Neuronal stem cell (in vitro differentiated cells): ENCODE measurements around the gene ZNF398.

ENCODE experiments used
- DNase-seq: peaks from one replicate; pipeline ENCODE4 v3.0.0-alpha.2; 2013; ENCODE audit warnings: low spot score
- H2AFZ ChIP-seq: one replicate; pipeline ENCODE4 v1.6.1; 2013; ENCODE audit warnings: mild to moderate bottlenecking, low read length, inconsistent platforms
- H2AK5ac ChIP-seq: 2 replicates; pipeline ENCODE4 v1.6.1; 2013; ENCODE audit warnings: low read depth, mild to moderate bottlenecking, inconsistent platforms, low read length, moderate library complexity, mixed read lengths
- H2BK120ac ChIP-seq: 2 replicates; pipeline ENCODE4 v1.6.1; 2013; ENCODE audit warnings: low read depth, mild to moderate bottlenecking, inconsistent platforms, low read length, moderate library complexity, mixed read lengths
- H2BK12ac ChIP-seq: one replicate; pipeline ENCODE4 v1.6.1; 2013; ENCODE audit warnings: low read length, inconsistent platforms
- H2BK15ac ChIP-seq: 2 replicates; pipeline ENCODE4 v1.6.1; 2013; ENCODE audit warnings: mild to moderate bottlenecking, low read length, inconsistent platforms, mixed read lengths
- H2BK5ac ChIP-seq: one replicate; pipeline ENCODE4 v1.6.1; 2013; ENCODE audit warnings: inconsistent platforms, mild to moderate bottlenecking, low read length, moderate library complexity
- H3K14ac ChIP-seq: one replicate; pipeline ENCODE4 v1.6.1; 2013; ENCODE audit warnings: low read length, inconsistent platforms
- H3K18ac ChIP-seq: 2 replicates; pipeline ENCODE4 v1.6.1; 2013; ENCODE audit warnings: low read length, inconsistent platforms
- H3K23ac ChIP-seq: 2 replicates; pipeline ENCODE4 v1.6.1; 2013; ENCODE audit warnings: low read depth, mild to moderate bottlenecking, mixed read lengths, low read length, inconsistent platforms; ENCODE audit not compliant: poor library complexity
- H3K27ac ChIP-seq: replicated peaks from 3 replicates; pipeline ENCODE4 v1.5.1; 2013; ENCODE audit warnings: low read length, inconsistent platforms
- H3K27me3 ChIP-seq, 3 experiments: 2 replicates each; pipeline ENCODE4 v1.6.1; 2013; ENCODE audit warnings: low read length in 3 of 3, mild to moderate bottlenecking in 2 of 3, inconsistent platforms in 1 of 3, low read depth in 1 of 3, mixed read lengths in 1 of 3, moderate library complexity in 1 of 3; ENCODE audit not compliant: control insufficient read depth in 3 of 3, insufficient read depth in 3 of 3
- H3K36me3 ChIP-seq, 2 donors: replicated peaks in 1 of 2; 2 replicates each; pipeline ENCODE4 v1.6.1; 2013; ENCODE audit warnings: low read length in 2 of 2; ENCODE audit not compliant: control insufficient read depth in 2 of 2, insufficient read depth in 2 of 2
- H3K4ac ChIP-seq: 2 replicates; pipeline ENCODE4 v1.6.1; 2013; ENCODE audit warnings: inconsistent platforms, mild to moderate bottlenecking, low read length, moderate library complexity
- H3K4me1 ChIP-seq, 2 donors: 1 replicate in 1 of 2; 2 replicates in 1 of 2; pipeline ENCODE4 v1.6.1; 2013; ENCODE audit warnings: low read length in 2 of 2, low read depth in 1 of 2; ENCODE audit not compliant: control insufficient read depth in 2 of 2, insufficient read depth in 1 of 2
- H3K4me2 ChIP-seq: one replicate; pipeline ENCODE4 v1.6.1; 2013; ENCODE audit warnings: mild to moderate bottlenecking, low read length, inconsistent platforms; ENCODE audit not compliant: insufficient read depth, poor library complexity, severe bottlenecking
- H3K4me3 ChIP-seq, 2 donors: 2 replicates each; pipeline ENCODE4 v1.5.1; 2013; ENCODE audit warnings: low read length in 2 of 2, mild to moderate bottlenecking in 2 of 2, inconsistent platforms in 1 of 2, moderate library complexity in 1 of 2
- H3K79me1 ChIP-seq: one replicate; pipeline ENCODE4 v1.6.1; 2013; ENCODE audit warnings: low read depth, mild to moderate bottlenecking, inconsistent platforms, low read length, moderate library complexity
- H3K9ac ChIP-seq: one replicate; pipeline ENCODE4 v1.6.1; 2013; ENCODE audit warnings: mild to moderate bottlenecking, low read depth, low read length, inconsistent platforms; ENCODE audit not compliant: poor library complexity
- H3K9me3 ChIP-seq, 2 donors: replicated peaks in 1 of 2; 2 replicates each; pipeline versions ENCODE3 to v1.6.1; 2013; ENCODE audit warnings: low read length in 2 of 2, mild to moderate bottlenecking in 2 of 2, inconsistent platforms in 1 of 2, low read depth in 1 of 2, mixed read lengths in 1 of 2, moderate library complexity in 1 of 2; ENCODE audit not compliant: control insufficient read depth in 2 of 2, insufficient read depth in 1 of 2
- H4K8ac ChIP-seq: one replicate; pipeline ENCODE4 v1.6.1; 2013; ENCODE audit warnings: low read depth, mild to moderate bottlenecking, inconsistent platforms, low read length, moderate library complexity
- H4K91ac ChIP-seq: one replicate; pipeline ENCODE4 v1.6.1; 2013; ENCODE audit warnings: low read length, low read depth, mild to moderate bottlenecking, inconsistent platforms; ENCODE audit not compliant: poor library complexity
- WGBS, 2 donors: extraction: QIAGEN DNeasy Blood & Tissue Kit; methylation state at CpG; one replicate each; pipeline ENCODE4 v1.1.7; 2013; ENCODE audit warnings: missing lambda C conversion rate in 2 of 2, mixed read lengths in 1 of 2; ENCODE audit not compliant: insufficient read length in 2 of 2, insufficient replicate concordance in 1 of 2; ENCODE audit errors: extremely low coverage in 2 of 2; 5-methylcytosine and 5-hydroxymethylcytosine counted together

ZNF398 gene

DNA sequence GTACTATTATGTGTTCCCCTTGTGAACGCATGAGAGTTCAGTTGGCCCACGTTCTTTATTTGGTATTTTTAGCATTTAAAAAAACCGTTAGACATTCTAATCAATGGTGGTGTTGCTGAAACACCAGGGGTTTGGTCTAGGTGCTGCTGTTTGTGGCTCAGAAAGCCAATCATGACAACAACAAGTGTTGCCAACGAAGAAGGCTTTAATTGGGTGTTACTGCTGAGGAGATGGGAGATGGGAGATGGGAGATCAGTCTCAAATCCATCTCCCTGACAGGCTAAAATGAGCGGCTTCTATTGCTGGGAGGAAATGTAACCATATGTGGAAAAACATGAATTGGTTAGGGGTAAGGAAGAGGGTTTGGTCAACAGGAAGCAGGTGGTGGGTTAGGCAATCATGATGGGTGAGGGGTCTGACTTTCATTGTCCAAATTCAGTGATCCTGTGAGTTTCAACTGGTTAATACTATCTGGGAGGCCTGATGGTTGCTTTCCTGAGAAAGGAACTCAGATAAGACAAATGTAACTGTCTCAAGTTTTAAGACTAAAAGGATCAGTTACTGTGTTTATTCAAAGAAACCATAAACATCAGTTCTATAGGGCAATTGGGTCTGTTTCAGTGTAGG lies 16.6 kb upstream of the ZNF398 start:
- peaks cover 3% of the 10 kb centered on the region in 2 donors for H3K4me1 ChIP-seq
- H3K9ac ChIP-seq, result no peak overlapping the region
- H3K4me2 ChIP-seq, result no peak overlapping the region
- no peak overlapping the region for H3K4me3 ChIP-seq
- H3K9me3 ChIP-seq, result peaks cover 4 to 14% of the 10 kb centered on the region in 2 donors
- H2AFZ ChIP-seq, result no peak overlapping the region
- no peak overlapping the region for H2AK5ac ChIP-seq
- no peaks in the 10 kb centered on the region for H3K27me3 ChIP-seq
- WGBS, 2 donors, result no CpG with 5 or more reads among the region's 5 CpGs
- H3K23ac ChIP-seq, result no peak overlapping the region
- no peak overlapping the region for H4K8ac ChIP-seq
- peaks cover 4 to 51% of the 10 kb centered on the region in 2 donors for H3K36me3 ChIP-seq
- DNase-seq, result no peak
- H2BK120ac ChIP-seq, result no peak overlapping the region
- H4K91ac ChIP-seq, result no peak overlapping the region
- no peak overlapping the region for H2BK12ac ChIP-seq
- H3K4ac ChIP-seq, result no peak overlapping the region
- no peak overlapping the region for H3K27ac ChIP-seq
- no peak overlapping the region for H3K18ac ChIP-seq
- peaks cover 8% of the 10 kb centered on the region for H3K79me1 ChIP-seq
- H3K14ac ChIP-seq, result no peak overlapping the region
- H2BK15ac ChIP-seq, result no peak overlapping the region
- no peak overlapping the region for H2BK5ac ChIP-seq

DNA sequence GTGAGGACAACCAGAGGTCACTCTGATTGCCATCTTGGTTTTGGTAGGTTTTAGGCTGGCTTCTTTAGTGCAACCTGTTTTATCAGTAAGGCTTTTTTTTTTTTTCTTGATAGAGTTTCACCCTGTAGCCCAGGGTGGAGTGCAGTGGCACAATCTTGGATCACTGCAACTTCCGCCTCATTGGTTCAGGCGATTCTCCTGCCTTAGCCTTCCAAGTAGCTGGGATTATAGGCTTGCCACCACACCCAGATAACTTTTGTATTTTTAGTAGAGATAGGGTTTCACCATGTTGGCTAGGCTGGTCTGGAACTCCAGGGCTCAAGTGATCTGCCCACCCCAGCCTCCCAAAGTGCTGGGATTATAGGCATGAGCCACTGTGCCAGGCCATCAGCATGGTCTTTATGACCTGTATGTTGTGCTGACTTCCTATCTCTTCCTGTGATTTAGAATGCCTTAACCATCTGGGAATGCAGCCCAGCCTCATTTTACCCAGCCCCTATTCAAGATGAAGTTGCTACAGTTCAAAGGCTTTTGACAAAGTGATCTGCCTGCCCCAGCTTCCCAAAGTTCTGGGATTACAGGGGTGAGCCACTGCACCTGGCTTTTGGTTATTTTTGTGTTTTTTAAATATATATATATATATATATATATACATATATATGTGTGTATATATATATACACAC lies 14.1 kb upstream of the ZNF398 start:
- Histone ChIP-seq H3K27ac (no peak overlapping the region), H4K8ac (no peak overlapping the region), H3K4me3 (no peak overlapping the region), H2BK120ac (no peak overlapping the region), H3K9me3 (peaks cover 4 to 14% of the 10 kb centered on the region in 2 donors), H3K23ac (no peak overlapping the region), H3K79me1 (peaks cover 2% of the 10 kb centered on the region), H3K4ac (no peak overlapping the region), H2BK12ac (no peak overlapping the region), H3K36me3 (peaks cover 4 to 51% of the 10 kb centered on the region in 2 donors), H3K18ac (no peak overlapping the region), H2BK5ac (no peak overlapping the region), H3K4me1 (peaks cover 0 to 1% of the 10 kb centered on the region in 2 donors), H2BK15ac (no peak overlapping the region), H3K4me2 (no peak overlapping the region), H3K27me3 (no peaks in the 10 kb centered on the region), H3K9ac (no peak overlapping the region), H2AFZ (no peak overlapping the region), H2AK5ac (no peak overlapping the region), H3K14ac (no peak overlapping the region), H4K91ac (no peak overlapping the region)
- DNase-seq, result no peak
- WGBS, 2 donors, result no CpG with 5 or more reads among the region's 2 CpGs

DNA sequence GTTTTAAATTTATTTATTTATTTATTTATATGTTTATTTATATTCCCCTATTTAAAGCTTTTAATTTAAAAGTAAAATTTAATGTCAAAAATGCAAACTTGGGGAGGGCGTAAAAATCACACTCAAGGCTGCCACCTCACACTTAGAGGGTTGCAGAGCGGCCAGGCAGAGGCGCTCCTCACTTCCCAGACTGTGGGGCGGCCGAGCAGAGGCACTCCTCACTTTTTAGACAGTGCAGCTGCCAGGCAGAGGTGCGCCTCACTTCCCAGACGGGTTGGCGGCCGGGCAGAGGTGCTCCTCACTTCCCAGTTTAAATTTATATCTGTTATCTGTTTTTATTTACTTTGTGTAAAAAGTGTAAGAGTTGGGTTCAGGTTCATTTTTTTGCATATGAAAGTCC lies 11.1 kb upstream of the ZNF398 start:
- no peak overlapping the region for H4K91ac ChIP-seq
- H3K36me3 ChIP-seq, result peaks cover 0 to 30% of the 10 kb centered on the region in 2 donors
- H3K27me3 ChIP-seq, result no peaks in the 10 kb centered on the region
- H2BK5ac ChIP-seq, result no peak overlapping the region
- H3K4me2 ChIP-seq, result no peak overlapping the region
- H3K18ac ChIP-seq, result no peak overlapping the region
- WGBS, 2 donors, result no CpG with 5 or more reads among the region's 9 CpGs
- H2AFZ ChIP-seq, result no peak overlapping the region
- no peak overlapping the region for H3K23ac ChIP-seq
- no peaks in the 10 kb centered on the region for H3K79me1 ChIP-seq
- no peak for DNase-seq
- H3K14ac ChIP-seq, result no peak overlapping the region
- no peak overlapping the region for H3K4ac ChIP-seq
- no peak overlapping the region for H2AK5ac ChIP-seq
- no peaks in the 10 kb centered on the region for H3K4me1 ChIP-seq
- H3K9me3 ChIP-seq, result peaks cover 0 to 3% of the 10 kb centered on the region in 2 donors
- H3K27ac ChIP-seq, result no peak overlapping the region
- no peak overlapping the region for H3K4me3 ChIP-seq
- H3K9ac ChIP-seq, result no peak overlapping the region
- no peak overlapping the region for H2BK15ac ChIP-seq
- no peak overlapping the region for H2BK120ac ChIP-seq
- H2BK12ac ChIP-seq, result no peak overlapping the region
- no peak overlapping the region for H4K8ac ChIP-seq

DNA sequence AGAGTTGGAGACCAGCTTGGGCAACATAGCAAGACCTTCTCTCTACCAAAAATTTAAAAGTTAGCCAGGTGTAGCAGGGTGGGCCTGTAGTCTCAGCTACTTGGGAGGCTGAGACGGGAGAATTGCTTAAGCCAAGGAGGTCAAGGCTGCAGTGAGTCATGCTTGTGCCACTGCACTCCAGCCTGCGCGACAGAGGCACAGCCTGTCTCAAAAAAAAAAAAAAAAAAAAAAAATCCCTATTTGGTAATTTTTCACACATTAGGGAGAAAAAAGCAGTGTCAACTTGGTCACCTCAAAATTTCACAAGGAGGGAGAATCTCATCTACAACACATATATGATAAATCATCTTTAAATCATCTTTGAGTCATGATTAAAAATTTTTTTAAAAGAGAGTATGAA lies 6.4 kb upstream of the ZNF398 start:
- H2BK5ac ChIP-seq, result no peak overlapping the region
- no peak overlapping the region for H3K4me3 ChIP-seq
- H3K4me1 ChIP-seq, result peaks cover 0 to 3% of the 10 kb centered on the region in 2 donors
- no peak overlapping the region for H3K4me2 ChIP-seq
- no peak overlapping the region for H4K8ac ChIP-seq
- H3K23ac ChIP-seq, result no peak overlapping the region
- H2AK5ac ChIP-seq, result no peak overlapping the region
- H2AFZ ChIP-seq, result no peak overlapping the region
- WGBS, 2 donors, result no CpG with 5 or more reads among the region's 3 CpGs
- no peak overlapping the region for H3K18ac ChIP-seq
- no peak for DNase-seq
- no peak overlapping the region for H3K14ac ChIP-seq
- no peak overlapping the region for H2BK12ac ChIP-seq
- H3K79me1 ChIP-seq, result no peaks in the 10 kb centered on the region
- H3K9ac ChIP-seq, result no peak overlapping the region
- no peak overlapping the region for H3K27ac ChIP-seq
- H4K91ac ChIP-seq, result no peak overlapping the region
- H3K36me3 ChIP-seq, result no peaks in the 10 kb centered on the region
- no peak overlapping the region for H2BK15ac ChIP-seq
- H3K27me3 ChIP-seq, result no peaks in the 10 kb centered on the region
- no peak overlapping the region for H2BK120ac ChIP-seq
- no peaks in the 10 kb centered on the region for H3K9me3 ChIP-seq
- no peak overlapping the region for H3K4ac ChIP-seq
